Hypothalamus (tissue), 51 donors: ENCODE measurements around the gene ATP10A.
"Not testable (repeated sequence)": the region's sequence is repeated elsewhere in the genome, so short reads cannot be mapped to it uniquely, and the experiment has no call there.

Source experiments
- DNase-seq, 51 donors: peaks; one replicate each; lab custom pipeline; 2025; lab: John Stamatoyannopoulos, UW

The ATP10A gene

GRCh38 chr15:25883463-25884259, 20.5 kb upstream of the ATP10A start:
- DNase-seq: no peak

- DNase-seq: no peak
These were observed 19.3 kb upstream of the ATP10A start for GRCh38 chr15:25882466-25882865.

GRCh38 chr15:25880877-25881276, 17.8 kb upstream of the ATP10A start:
- DNase-seq: not testable (repeated sequence)

GRCh38 chr15:25880411-25880810, 17.3 kb upstream of the ATP10A start:
- no peak for DNase-seq

GRCh38 chr15:25879438-25879837, 16.3 kb upstream of the ATP10A start:
- DNase-seq: no peak

- DNase-seq: no peak
These were observed 14.6 kb upstream of the ATP10A start for GRCh38 chr15:25877681-25878080.

GRCh38 chr15:25876231-25877140, 13.4 kb upstream of the ATP10A start:
- no peak for DNase-seq

- no peak for DNase-seq
These were observed 12.4 kb upstream of the ATP10A start for GRCh38 chr15:25875566-25875965.

- no peak for DNase-seq
These were observed 11.3 kb upstream of the ATP10A start for GRCh38 chr15:25874379-25874778.

- DNase-seq: no peak
These were observed 8.3 kb upstream of the ATP10A start for GRCh38 chr15:25871403-25871802.

- DNase-seq: no peak
These were observed 7.8 kb upstream of the ATP10A start for GRCh38 chr15:25870938-25871337.

- DNase-seq: no peak
These were observed 6.6 kb upstream of the ATP10A start for GRCh38 chr15:25869701-25870100.

GRCh38 chr15:25866874-25867273, 3.7 kb upstream of the ATP10A start:
- no peak for DNase-seq

- no peak for DNase-seq
These were observed 3.1 kb upstream of the ATP10A start for GRCh38 chr15:25866251-25866650.

GRCh38 chr15:25864966-25865365, 1.8 kb upstream of the ATP10A start:
- DNase-seq: no peak

- DNase-seq: no peak
These were observed 947 bp upstream of the ATP10A start for GRCh38 chr15:25863968-25864580.

- no peak for DNase-seq
These were observed 536 bp downstream of the ATP10A start for GRCh38 chr15:25862472-25863110.

- DNase-seq: no peak
These were observed 1.1 kb downstream of the ATP10A start for GRCh38 chr15:25862071-25862471.

- no peak for DNase-seq
These were observed 2.0 kb downstream of the ATP10A start for GRCh38 chr15:25860885-25861866.
